ENCODE data around the gene ALX1. TPM values are rescaled to one million over a fixed set of nuclear protein-coding genes. Genes with fewer than 3 reads are reported as not detected.

The ALX1 gene
- not detected for total RNA-seq

- ChIA-PET CTCF (no interaction called here), POLR2A (no interaction called here)
Measured at GRCh38 chr12:85280165-85280983, at the start of gene ALX1. Gene ALX1 (plus strand): TSS chr12:85280220. CDS start chr12:85280262, 42 bp downstream.

- ChIA-PET POLR2A (no interaction called here), CTCF (no interaction called here)
Measured at GRCh38 chr12:85237327-85237726, 42.7 kb upstream of the ALX1 start.

DNA sequence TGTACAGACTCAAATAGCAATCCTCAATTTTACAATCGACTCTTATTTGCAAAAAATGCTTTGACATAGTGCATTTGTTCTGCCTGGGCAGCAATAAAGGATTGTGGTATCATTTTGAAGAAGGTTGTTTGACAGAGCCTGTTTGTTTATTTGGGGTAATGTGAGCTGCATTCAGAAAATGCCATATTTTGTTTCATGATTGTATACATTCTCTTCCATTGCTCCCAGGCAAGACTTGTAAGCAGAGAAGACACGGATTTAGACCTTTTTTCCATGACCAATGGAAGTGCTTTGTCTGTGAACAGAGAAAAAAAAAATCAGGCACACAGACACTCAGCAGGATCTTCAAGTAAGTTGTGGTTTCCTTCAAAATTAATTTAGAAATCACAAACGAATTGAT, 35.5 kb upstream of the ALX1 start:
- ChIA-PET CTCF (no interaction called here), POLR2A (no interaction called here)

DNA sequence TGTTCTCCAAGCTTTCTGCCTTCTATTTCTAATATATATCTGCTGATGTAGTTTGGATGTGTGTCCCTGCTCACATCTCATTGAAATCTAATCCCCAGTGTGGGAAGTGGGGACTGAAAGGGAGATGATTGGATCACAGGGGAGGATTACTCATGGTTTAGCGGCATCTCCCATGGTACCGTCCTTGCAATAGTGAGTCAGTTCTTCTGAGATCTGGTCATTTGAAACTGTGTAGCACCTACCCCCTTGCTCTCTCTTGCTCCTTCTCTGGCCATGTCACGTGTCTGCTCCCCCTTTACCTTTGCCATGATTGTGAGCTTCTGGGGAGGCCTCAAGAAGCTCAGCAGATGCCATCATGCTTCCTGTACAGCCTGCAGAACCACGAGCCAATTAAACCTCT, 26.2 kb upstream of the ALX1 start:
- POLR2A ChIA-PET: no interaction called here
- CTCF ChIA-PET: no interaction called here

DNA sequence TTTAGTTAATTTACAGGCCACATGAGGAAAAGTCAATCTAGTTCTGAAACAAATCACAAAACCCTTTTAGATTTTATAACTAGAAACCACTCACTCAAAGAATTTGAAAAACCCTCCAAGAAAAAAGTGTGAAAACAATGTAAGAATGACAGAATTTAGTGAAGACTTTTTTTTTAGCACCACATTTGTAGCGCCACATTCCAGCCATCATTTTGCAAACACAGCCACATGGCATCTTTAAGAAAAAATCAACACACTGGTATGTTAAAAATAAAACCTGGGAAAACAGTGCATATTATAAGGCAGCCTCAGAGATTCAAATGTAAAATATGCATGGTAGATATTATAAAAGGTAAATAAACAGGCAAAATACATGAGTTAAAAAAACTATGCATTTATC, 22.3 kb upstream of the ALX1 start:
- ChIA-PET CTCF (no interaction called here), POLR2A (no interaction called here)

- ChIA-PET POLR2A (no interaction called here), CTCF (interaction anchor here (0.6 kb wide), 1 partner anchor 9 kb away, joined by 4 read pairs; no protein-coding TSS in a partner anchor)
Measured at GRCh38 chr12:85260447-85260846, 19.6 kb upstream of the ALX1 start.

- POLR2A ChIA-PET: no interaction called here
Measured at GRCh38 chr12:85260896-85261295, 19.1 kb upstream of the ALX1 start.

DNA sequence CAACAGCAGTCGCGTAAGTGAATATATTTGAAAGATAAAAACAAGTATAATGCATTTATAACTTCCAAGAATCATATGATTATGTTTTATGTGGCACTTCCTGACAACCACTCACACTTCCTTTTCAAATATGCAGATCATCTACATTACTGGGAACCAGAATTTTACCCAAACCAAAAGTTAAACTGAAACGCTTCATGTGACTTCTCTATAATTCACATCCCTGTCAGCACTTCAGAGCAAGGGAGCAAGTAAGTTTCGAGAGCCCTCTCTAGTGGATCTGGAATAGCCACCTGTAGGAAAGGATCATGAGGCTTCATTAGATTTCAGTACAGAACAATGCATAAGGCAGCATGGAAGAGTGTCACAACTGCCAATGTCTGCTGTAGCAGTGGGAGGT, 13.7 kb upstream of the ALX1 start:
- ChIA-PET CTCF (no interaction called here), POLR2A (no interaction called here)

More at GRCh38 chr12:85260896-85261295, 19.1 kb upstream of the ALX1 start:
- CTCF ChIA-PET: no interaction called here

- POLR2A ChIA-PET: no interaction called here
- CTCF ChIA-PET: no interaction called here
Measured at GRCh38 chr12:85273381-85274314, 6.4 kb upstream of the ALX1 start.

- POLR2A ChIA-PET: no interaction called here
- CTCF ChIA-PET: no interaction called here
Measured at GRCh38 chr12:85274315-85274651, 5.7 kb upstream of the ALX1 start.

GRCh38 chr12:85275374-85275773, 4.6 kb upstream of the ALX1 start:
- POLR2A ChIA-PET: no interaction called here
- CTCF ChIA-PET: no interaction called here

DNA sequence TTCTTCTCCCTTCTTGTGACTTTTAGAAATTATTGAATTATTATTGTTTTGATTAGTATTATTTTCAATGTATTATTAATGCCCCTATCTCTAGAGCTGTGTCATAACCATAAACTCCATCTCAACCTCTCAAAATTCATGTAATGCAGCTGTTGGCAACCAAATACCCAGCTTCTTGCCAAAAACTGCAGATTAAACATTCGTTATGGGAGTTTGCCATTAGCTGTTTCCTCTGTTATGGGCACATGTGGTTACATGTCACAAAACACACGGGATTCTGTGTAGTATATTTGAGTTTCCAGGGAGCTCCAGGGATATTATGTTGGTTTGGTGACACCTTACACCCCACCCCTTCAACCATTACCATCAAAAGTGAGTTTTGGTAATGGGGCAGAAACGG, 2.8 kb upstream of the ALX1 start:
- POLR2A ChIA-PET: no interaction called here

GRCh38 chr12:85277900-85278597, 2.0 kb upstream of the ALX1 start:
- POLR2A ChIA-PET: no interaction called here
- CTCF ChIA-PET: no interaction called here

More for the DNA sequence above, 2.8 kb upstream of the ALX1 start:
- CTCF ChIA-PET: no interaction called here

- POLR2A ChIA-PET: no interaction called here
- CTCF ChIA-PET: no interaction called here
Measured at GRCh38 chr12:85278598-85279448, 1.2 kb upstream of the ALX1 start.

- ChIA-PET CTCF (no interaction called here), POLR2A (no interaction called here)
Measured at GRCh38 chr12:85279449-85280164, 413 bp upstream of the ALX1 start.

- ChIA-PET POLR2A (no interaction called here), CTCF (no interaction called here)
Measured at GRCh38 chr12:85280984-85281630, 1.1 kb downstream of the ALX1 start.

GRCh38 chr12:85281636-85282312, 1.8 kb downstream of the ALX1 start:
- CTCF ChIA-PET: no interaction called here
- POLR2A ChIA-PET: no interaction called here

- CTCF ChIA-PET: no interaction called here
Measured at GRCh38 chr12:85283560-85283959, 3.5 kb downstream of the ALX1 start.

More at GRCh38 chr12:85283560-85283959, 3.5 kb downstream of the ALX1 start:
- POLR2A ChIA-PET: no interaction called here

Measured in activated CD8-positive, alpha-beta memory T cell treated with anti-CD3 and anti-CD28 coated beads for 36 hours (primary cell).